Liver (tissue), 9 donors: ENCODE measurements around the gene DMRTC2. TPM values are rescaled to one million over a fixed set of nuclear protein-coding genes. Genes with fewer than 3 reads are reported as not detected.

Experiments
- DNase-seq: peaks from one replicate; pipeline ENCODE4 v3.0.0-alpha.2; 2017; ENCODE audit warnings: low spot score
- H3K27ac ChIP-seq, 2 donors: one replicate each; pipeline ENCODE4 v1.7.0; 2013; ENCODE audit warnings: inconsistent platforms in 2 of 2, low read length in 2 of 2, control low read depth in 1 of 2, low read depth in 1 of 2, mild to moderate bottlenecking in 1 of 2
- H3K27me3 ChIP-seq, 4 donors: one replicate each; pipeline versions ENCODE4 v1.6.1 to v1.7.0; 2013; ENCODE audit warnings: low read length in 3 of 4, inconsistent platforms in 1 of 4, mild to moderate bottlenecking in 1 of 4, moderate library complexity in 1 of 4; ENCODE audit not compliant: control insufficient read depth in 4 of 4, insufficient read depth in 4 of 4
- H3K36me3 ChIP-seq, 4 donors: one replicate each; pipeline versions ENCODE4 v1.6.1 to v1.7.0; 2013; ENCODE audit warnings: low read length in 3 of 4, mild to moderate bottlenecking in 3 of 4, low read depth in 1 of 4, moderate library complexity in 1 of 4; ENCODE audit not compliant: control insufficient read depth in 4 of 4, insufficient read depth in 3 of 4
- H3K4me1 ChIP-seq, 4 donors: one replicate each; pipeline versions ENCODE4 v1.6.1 to v1.7.0; 2013; ENCODE audit warnings: low read length in 3 of 4, mild to moderate bottlenecking in 3 of 4, moderate library complexity in 1 of 4; ENCODE audit not compliant: control insufficient read depth in 4 of 4, insufficient read depth in 4 of 4
- H3K4me3 ChIP-seq, 3 donors: one replicate each; pipeline versions ENCODE4 v1.6.1 to v1.7.0; 2013; ENCODE audit warnings: low read length in 3 of 3, control low read depth in 1 of 3, low read depth in 1 of 3, mild to moderate bottlenecking in 1 of 3
- H3K9ac ChIP-seq, 2 donors: one replicate each; pipeline ENCODE4 v1.7.0; 2013; ENCODE audit warnings: low read length in 2 of 2, mild to moderate bottlenecking in 2 of 2, moderate library complexity in 2 of 2, control low read depth in 1 of 2, low read depth in 1 of 2
- H3K9me3 ChIP-seq, 4 donors: one replicate each; pipeline versions ENCODE4 v1.6.1 to v1.7.0; 2013; ENCODE audit warnings: low read length in 3 of 4; ENCODE audit not compliant: control insufficient read depth in 4 of 4
- ATF3 ChIP-seq: IDR thresholded peaks from 2 replicates; pipeline ENCODE4 v1.6.1; 2016; ENCODE audit warnings: antibody characterized with exemption
- CTCF ChIP-seq: fragments of 150-350 bp; IDR thresholded peaks from 2 replicates; pipeline ENCODE4 v1.5.1; 2017; ENCODE audit warnings: improper control_type of control experiment, low read depth, low read length; ENCODE audit not compliant: missing input control
- EGR1 ChIP-seq, 2 donors: IDR thresholded peaks; 2 replicates each; pipeline ENCODE4 v1.6.1; 2016 to 2018; ENCODE audit warnings: antibody characterized with exemption in 2 of 2, low read depth in 2 of 2
- FOXA1 ChIP-seq: IDR thresholded peaks from 2 replicates; pipeline ENCODE4 v1.6.1; 2016; ENCODE audit warnings: antibody characterized with exemption
- GABPA ChIP-seq, 2 donors: IDR thresholded peaks in 1 of 2; conservative IDR thresholded peaks in 1 of 2; 2 replicates each; pipeline ENCODE4 v1.6.1; 2016; ENCODE audit warnings: antibody characterized with exemption in 2 of 2, mild to moderate bottlenecking in 1 of 2, moderate library complexity in 1 of 2
- HNF4A ChIP-seq, 2 donors: conservative IDR thresholded peaks; 2 replicates each; pipeline ENCODE4 v1.6.1; 2016; ENCODE audit warnings: antibody characterized with exemption in 2 of 2, mild to moderate bottlenecking in 2 of 2
- JUND ChIP-seq, 2 donors: IDR thresholded peaks; 2 replicates each; pipeline ENCODE4 v1.6.1; 2016; ENCODE audit warnings: antibody characterized with exemption in 2 of 2
- NR2F2 ChIP-seq: IDR thresholded peaks from 2 replicates; pipeline ENCODE4 v1.6.1; 2016; ENCODE audit warnings: antibody characterized with exemption
- RAD21 ChIP-seq, 2 donors: IDR thresholded peaks; 2 replicates each; pipeline ENCODE4 v1.6.1; 2016; ENCODE audit warnings: antibody characterized with exemption in 2 of 2, mild to moderate bottlenecking in 2 of 2
- RXRA ChIP-seq, 2 donors: IDR thresholded peaks; 2 replicates each; pipeline ENCODE4 v1.6.1; 2017 to 2018; ENCODE audit warnings: antibody characterized with exemption in 2 of 2, mild to moderate bottlenecking in 1 of 2
- SP1 ChIP-seq: IDR thresholded peaks from 2 replicates; pipeline ENCODE4 v1.6.1; 2018; ENCODE audit warnings: antibody characterized with exemption, mild to moderate bottlenecking
- YY1 ChIP-seq: IDR thresholded peaks from 2 replicates; pipeline ENCODE4 v1.6.1; 2016; ENCODE audit warnings: antibody characterized with exemption, mild to moderate bottlenecking
- ZBTB33 ChIP-seq: IDR thresholded peaks from 2 replicates; pipeline ENCODE4 v1.6.1; 2016; ENCODE audit warnings: antibody characterized with exemption
- WGBS: extraction: QIAGEN DNeasy Blood & Tissue Kit; methylation state at CpG from one replicate; pipeline ENCODE4 v1.1.7; 2013; 5-methylcytosine and 5-hydroxymethylcytosine counted together
- polyA plus RNA-seq, 2 donors: library from polyadenylated mRNA; stranded (reverse) in 1 of 2; unstranded in 1 of 2; fragments of 200-250 nt in 1 of 2; fragments of >200 nt in 1 of 2; fragmentation: Nextera tagmentation in 1 of 2; extraction: Ambion mirVana in 1 of 2; gene quantifications; one replicate each; pipeline versions ENCODE4 v1.2.1 to v1.2.3, GENCODE V29; 2013 to 2015
- total RNA-seq, 2 donors: library from RNA; depleted of rRNA; stranded (reverse); fragments of >200 nt; gene quantifications; one replicate each; pipeline ENCODE4 v1.2.3, GENCODE V29; 2014
- TF ChIP-seq, protein P1 (sequence below): IDR thresholded peaks from 2 replicates; pipeline ENCODE4 v1.6.1; 2016; ENCODE audit warnings: antibody characterized with exemption
- donor health status: healthy.
- donor health status: healthy.
- donor health status: healthy.
- donor health status: healthy.
- donor health status: healthy.

DMRTC2 gene
- total and polyA plus RNA-seq, 4 donors = not detected

- H3K9me3 ChIP-seq = no peaks in the 10 kb centered on the region
- H3K9ac ChIP-seq = no peak overlapping the region
- TF ChIP-seq EGR1 (IDR thresholded peaks at IDR 0.05; ENCODE audit: low read depth in 2 of 2) (no peak), YY1 (no peak), CTCF (no peak), HNF4A (conservative IDR thresholded peaks at IDR 0.05) (no peak), FOXA1 (no peak), NR2F2 (no peak), RXRA (IDR thresholded peaks at IDR 0.05) (no peak), JUND (IDR thresholded peaks at IDR 0.05) (no peak), ZBTB33 (no peak), GABPA (IDR thresholded peaks at IDR 0.05 in 1 of 2, conservative IDR thresholded peaks at IDR 0.05 in 1 of 2) (no peak), SP1 (no peak)
- TF ChIP-seq, protein P1, sequence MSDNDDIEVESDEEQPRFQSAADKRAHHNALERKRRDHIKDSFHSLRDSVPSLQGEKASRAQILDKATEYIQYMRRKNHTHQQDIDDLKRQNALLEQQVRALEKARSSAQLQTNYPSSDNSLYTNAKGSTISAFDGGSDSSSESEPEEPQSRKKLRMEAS = no peak
- H3K4me3 ChIP-seq = no peak overlapping the region
- DNase-seq = no peak
- WGBS = 61% methylated on average over 2 of the region's 2 CpGs
- no peaks in the 10 kb centered on the region for H3K4me1 ChIP-seq
- no peak overlapping the region for H3K27ac ChIP-seq
- no peaks in the 10 kb centered on the region for H3K36me3 ChIP-seq
- H3K27me3 ChIP-seq = no peaks in the 10 kb centered on the region
These were observed 28.1 kb upstream of the DMRTC2 start for GRCh38 chr19:41816761-41817160.

DNA sequence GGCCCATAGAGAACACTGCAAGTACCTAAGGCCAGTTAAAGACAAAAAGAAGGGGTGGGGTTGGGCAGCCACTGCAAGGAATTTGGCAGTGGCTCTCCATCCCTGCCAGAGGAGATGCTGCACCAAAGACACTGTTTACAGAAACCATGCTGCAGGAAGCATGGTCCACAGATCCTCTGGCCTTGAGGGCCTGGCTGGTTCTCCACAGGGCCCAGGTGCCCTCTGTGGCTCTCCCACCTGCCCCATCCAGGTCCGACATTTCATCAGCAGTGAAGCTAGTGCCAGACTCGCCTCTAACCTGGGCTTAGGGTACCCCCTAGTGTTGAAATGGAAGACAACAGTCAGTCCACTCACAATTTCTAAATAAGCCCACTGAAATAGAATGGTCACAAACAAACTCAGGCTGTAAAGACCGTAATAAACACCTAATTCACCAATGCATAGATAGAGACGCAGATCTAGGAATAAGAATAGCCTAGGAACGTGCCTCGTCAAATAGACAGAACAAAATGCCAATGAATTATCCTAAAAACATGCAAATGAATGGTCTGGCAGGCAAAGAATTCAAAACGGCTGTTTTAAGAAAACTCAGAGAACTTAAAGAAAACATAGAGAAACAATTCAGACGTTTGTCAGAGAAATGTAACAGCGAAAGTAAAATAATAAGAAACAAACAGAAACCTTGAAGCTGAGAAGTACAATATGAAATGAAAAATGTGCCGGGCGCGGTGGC, 23.7 kb upstream of the DMRTC2 start:
- no peak overlapping the region for H3K4me3 ChIP-seq
- no peak overlapping the region for H3K9ac ChIP-seq
- no peaks in the 10 kb centered on the region for H3K4me1 ChIP-seq
- no peak for DNase-seq
- H3K27me3 ChIP-seq = no peaks in the 10 kb centered on the region
- no peak overlapping the region for H3K27ac ChIP-seq
- H3K36me3 ChIP-seq = no peaks in the 10 kb centered on the region
- WGBS = 34% methylated on average over 12 of the region's 12 CpGs
- TF ChIP-seq ZBTB33 (no peak), CTCF (peak; percentile 61), ATF3 (peak; percentile 19), RAD21 (IDR thresholded peaks at IDR 0.05) (peak; percentile 78 to 91)
- no peaks in the 10 kb centered on the region for H3K9me3 ChIP-seq
